HepG2 (cell line): ENCODE measurements around the gene PCCB. TPM values are rescaled to one million over a fixed set of nuclear protein-coding genes. Genes with fewer than 3 reads are reported as not detected.
A peak's percentile ranks its signal among the peaks of the same experiment; 100 is the strongest.

Source experiments
- CREM ChIP-seq, 2 experiments: sonication (generic) in 1 of 2; formaldehyde crosslinking in 1 of 2; IDR thresholded peaks; 2 replicates each; pipeline versions ENCODE4 v1.4.0 to v1.6.1; 2016 to 2020; ENCODE audit warnings: antibody characterized with exemption in 1 of 2, mild to moderate bottlenecking in 1 of 2, missing genetic modification reagents in 1 of 2
- EEA1 ChIP-seq: sonication (generic); formaldehyde crosslinking; IDR thresholded peaks from 2 replicates; pipeline ENCODE4 v1.5.1; 2020; ENCODE audit warnings: mild to moderate bottlenecking, missing genetic modification reagents, borderline replicate concordance
- HDAC1 ChIP-seq: sonication (generic); formaldehyde crosslinking; IDR thresholded peaks from 2 replicates; pipeline ENCODE4 v1.5.1; 2020; ENCODE audit warnings: mild to moderate bottlenecking, missing genetic modification reagents
- HNRNPH1 ChIP-seq: fragments of 200-400 bp; formaldehyde crosslinking; optimal IDR thresholded peaks from 2 replicates; pipeline ENCODE3; 2017; ENCODE audit warnings: mild to moderate bottlenecking, low read depth, low read length
- KAT8 ChIP-seq: IDR thresholded peaks from 2 replicates; pipeline ENCODE4 v1.6.1; 2016; ENCODE audit warnings: missing genetic modification reagents, missing compliant biosample characterization
- SAFB2 ChIP-seq: sonication (generic); formaldehyde crosslinking; IDR thresholded peaks from 2 replicates; pipeline ENCODE4 v1.5.1; 2020; ENCODE audit warnings: missing genetic modification reagents, low read depth, mild to moderate bottlenecking, borderline replicate concordance
- TP53 ChIP-seq: sonication (generic); formaldehyde crosslinking; conservative IDR thresholded peaks from 2 replicates; pipeline ENCODE4 v1.4.0; 2020; ENCODE audit warnings: missing genetic modification reagents
- ZBTB1 ChIP-seq: sonication (generic); formaldehyde crosslinking; IDR thresholded peaks from 2 replicates; pipeline ENCODE4 v1.4.0; 2020; ENCODE audit warnings: missing genetic modification reagents, borderline replicate concordance
- ZNF761 ChIP-seq: sonication (generic); formaldehyde crosslinking; conservative IDR thresholded peaks from 2 replicates; pipeline ENCODE4 v1.4.0; 2020; ENCODE audit warnings: mild to moderate bottlenecking, missing genetic modification reagents
- ZNF841 ChIP-seq: sonication (generic); formaldehyde crosslinking; IDR thresholded peaks from 2 replicates; pipeline ENCODE4 v1.8.1; 2023; ENCODE audit warnings: missing genetic modification reagents, borderline replicate concordance
- polyA plus RNA-seq, 8 experiments: library from polyadenylated mRNA; depleted of rRNA in 3 of 8; stranded (reverse) in 7 of 8; unstranded in 1 of 8; fragments of >200 nt; fragmentation: Illumina TruSeq in 4 of 8; extraction: Trizol in 4 of 8; gene quantifications; 2 replicates each; pipeline versions ENCODE4 v1.2.1 to v1.2.3, GENCODE V29; 2011 to 2016; ENCODE audit warnings: low read depth in 4 of 8, missing spikeins in 1 of 8, mixed read lengths in 1 of 8; ENCODE audit not compliant: insufficient read depth in 1 of 8
- total RNA-seq, 5 experiments: library from RNA; depleted of rRNA; stranded (reverse); fragments of >200 nt; fragmentation: Illumina TruSeq; extraction: Trizol; gene quantifications; 2 replicates each; pipeline ENCODE4 v1.2.3, GENCODE V29; 2016; ENCODE audit warnings: low read depth in 1 of 5
- TF ChIP-seq, protein P1 (sequence below): sonication (generic); formaldehyde crosslinking; conservative IDR thresholded peaks from 2 replicates; pipeline ENCODE4 v1.4.0; 2020; ENCODE audit warnings: missing genetic modification reagents
- TF ChIP-seq, protein P2 (sequence below): sonication (generic); formaldehyde crosslinking; IDR thresholded peaks from 2 replicates; pipeline ENCODE4 v1.5.1; 2020; ENCODE audit warnings: mild to moderate bottlenecking, missing genetic modification reagents, moderate library complexity
- TF ChIP-seq, protein P3 (sequence below): sonication (generic); formaldehyde crosslinking; IDR thresholded peaks from 2 replicates; pipeline ENCODE4 v1.4.0; 2020; ENCODE audit warnings: low read depth, mild to moderate bottlenecking, missing genetic modification reagents
- TF ChIP-seq, protein P4 (sequence below): sonication (generic); formaldehyde crosslinking; IDR thresholded peaks from 2 replicates; pipeline ENCODE4 v1.5.0; 2020; ENCODE audit warnings: mild to moderate bottlenecking, missing genetic modification reagents, borderline replicate concordance
- TF ChIP-seq, protein P5 (sequence below): sonication (generic); formaldehyde crosslinking; IDR thresholded peaks from 2 replicates; pipeline ENCODE4 v1.4.0; 2020; ENCODE audit warnings: mild to moderate bottlenecking, missing genetic modification reagents
- TF ChIP-seq, protein P6 (sequence below): sonication (generic); formaldehyde crosslinking; IDR thresholded peaks from 2 replicates; pipeline ENCODE4 v1.4.0; 2020; ENCODE audit warnings: missing genetic modification reagents, borderline replicate concordance

The PCCB gene
- total and polyA plus RNA-seq, 2 of the 13 experiments (the other 11 are each of a cell fraction or from before 2014, with no cell fraction given) = 84.1 to 88.7 TPM

DNA sequence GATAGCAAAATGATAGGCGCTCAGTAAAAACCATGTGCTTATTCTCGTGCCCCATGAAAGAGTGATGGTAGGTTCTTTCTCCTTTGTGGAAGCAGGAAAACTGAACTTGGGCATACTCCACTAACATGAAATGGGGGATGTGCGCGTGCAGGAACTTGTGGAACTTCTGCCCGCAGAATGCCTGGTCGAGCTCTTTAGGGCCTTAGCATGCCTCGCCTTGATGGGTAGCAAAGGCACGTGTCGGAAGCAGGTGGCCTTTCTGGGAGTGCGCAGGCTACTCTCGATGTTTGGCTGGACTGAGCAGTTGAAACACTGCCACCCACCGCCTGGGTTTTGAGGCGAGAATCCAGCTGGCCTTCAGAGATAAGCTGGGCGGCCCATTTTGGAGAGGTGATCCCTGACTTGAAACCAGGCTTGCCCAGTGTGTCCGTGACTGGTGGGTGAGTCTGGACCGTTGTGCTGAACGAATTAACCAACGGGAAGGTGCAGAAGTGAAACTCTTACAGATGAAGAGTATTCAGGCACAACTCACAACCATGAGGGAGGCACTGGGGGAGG, 842 bp downstream of the PCCB start (continued):
- TF ChIP-seq, protein P1, sequence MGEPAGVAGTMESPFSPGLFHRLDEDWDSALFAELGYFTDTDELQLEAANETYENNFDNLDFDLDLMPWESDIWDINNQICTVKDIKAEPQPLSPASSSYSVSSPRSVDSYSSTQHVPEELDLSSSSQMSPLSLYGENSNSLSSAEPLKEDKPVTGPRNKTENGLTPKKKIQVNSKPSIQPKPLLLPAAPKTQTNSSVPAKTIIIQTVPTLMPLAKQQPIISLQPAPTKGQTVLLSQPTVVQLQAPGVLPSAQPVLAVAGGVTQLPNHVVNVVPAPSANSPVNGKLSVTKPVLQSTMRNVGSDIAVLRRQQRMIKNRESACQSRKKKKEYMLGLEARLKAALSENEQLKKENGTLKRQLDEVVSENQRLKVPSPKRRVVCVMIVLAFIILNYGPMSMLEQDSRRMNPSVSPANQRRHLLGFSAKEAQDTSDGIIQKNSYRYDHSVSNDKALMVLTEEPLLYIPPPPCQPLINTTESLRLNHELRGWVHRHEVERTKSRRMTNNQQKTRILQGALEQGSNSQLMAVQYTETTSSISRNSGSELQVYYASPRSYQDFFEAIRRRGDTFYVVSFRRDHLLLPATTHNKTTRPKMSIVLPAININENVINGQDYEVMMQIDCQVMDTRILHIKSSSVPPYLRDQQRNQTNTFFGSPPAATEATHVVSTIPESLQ = 0 out of 2 replicates have a peak, but pooled peaks have one; percentile 43
- TF ChIP-seq, protein P2, sequence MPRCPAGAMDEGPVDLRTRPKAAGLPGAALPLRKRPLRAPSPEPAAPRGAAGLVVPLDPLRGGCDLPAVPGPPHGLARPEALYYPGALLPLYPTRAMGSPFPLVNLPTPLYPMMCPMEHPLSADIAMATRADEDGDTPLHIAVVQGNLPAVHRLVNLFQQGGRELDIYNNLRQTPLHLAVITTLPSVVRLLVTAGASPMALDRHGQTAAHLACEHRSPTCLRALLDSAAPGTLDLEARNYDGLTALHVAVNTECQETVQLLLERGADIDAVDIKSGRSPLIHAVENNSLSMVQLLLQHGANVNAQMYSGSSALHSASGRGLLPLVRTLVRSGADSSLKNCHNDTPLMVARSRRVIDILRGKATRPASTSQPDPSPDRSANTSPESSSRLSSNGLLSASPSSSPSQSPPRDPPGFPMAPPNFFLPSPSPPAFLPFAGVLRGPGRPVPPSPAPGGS (CRISPR knock-in tag) = no peak; the same call in none of the 2 replicates
- TF ChIP-seq ZBTB1 (CRISPR knock-in tag) (no peak), SAFB2 (peak; percentile 65; the same call in 1 of the 2 replicates), ZNF841 (CRISPR knock-in tag) (0 out of 2 replicates have a peak, but pooled peaks have one; percentile 72), CREM (IDR thresholded peaks at IDR 0.05) (no peak), CREM (CRISPR knock-in tag; IDR thresholded peaks at IDR 0.05) (no peak), KAT8 (CRISPR knock-in tag) (no peak), ZNF761 (CRISPR knock-in tag) (peak; percentile 87), HNRNPH1 (no peak), TP53 (CRISPR knock-in tag) (peak; percentile 44; the same call in 1 of the 2 replicates), EEA1 (peak; percentile 91; the same call in 1 of the 2 replicates), HDAC1 (CRISPR knock-in tag) (no peak; the same call in 1 of the 2 replicates)
- TF ChIP-seq, protein P3, sequence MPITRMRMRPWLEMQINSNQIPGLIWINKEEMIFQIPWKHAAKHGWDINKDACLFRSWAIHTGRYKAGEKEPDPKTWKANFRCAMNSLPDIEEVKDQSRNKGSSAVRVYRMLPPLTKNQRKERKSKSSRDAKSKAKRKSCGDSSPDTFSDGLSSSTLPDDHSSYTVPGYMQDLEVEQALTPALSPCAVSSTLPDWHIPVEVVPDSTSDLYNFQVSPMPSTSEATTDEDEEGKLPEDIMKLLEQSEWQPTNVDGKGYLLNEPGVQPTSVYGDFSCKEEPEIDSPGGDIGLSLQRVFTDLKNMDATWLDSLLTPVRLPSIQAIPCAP (CRISPR knock-in tag) = 0 out of 2 replicates have a peak, but pooled peaks have one; percentile 76
- TF ChIP-seq, protein P4, sequence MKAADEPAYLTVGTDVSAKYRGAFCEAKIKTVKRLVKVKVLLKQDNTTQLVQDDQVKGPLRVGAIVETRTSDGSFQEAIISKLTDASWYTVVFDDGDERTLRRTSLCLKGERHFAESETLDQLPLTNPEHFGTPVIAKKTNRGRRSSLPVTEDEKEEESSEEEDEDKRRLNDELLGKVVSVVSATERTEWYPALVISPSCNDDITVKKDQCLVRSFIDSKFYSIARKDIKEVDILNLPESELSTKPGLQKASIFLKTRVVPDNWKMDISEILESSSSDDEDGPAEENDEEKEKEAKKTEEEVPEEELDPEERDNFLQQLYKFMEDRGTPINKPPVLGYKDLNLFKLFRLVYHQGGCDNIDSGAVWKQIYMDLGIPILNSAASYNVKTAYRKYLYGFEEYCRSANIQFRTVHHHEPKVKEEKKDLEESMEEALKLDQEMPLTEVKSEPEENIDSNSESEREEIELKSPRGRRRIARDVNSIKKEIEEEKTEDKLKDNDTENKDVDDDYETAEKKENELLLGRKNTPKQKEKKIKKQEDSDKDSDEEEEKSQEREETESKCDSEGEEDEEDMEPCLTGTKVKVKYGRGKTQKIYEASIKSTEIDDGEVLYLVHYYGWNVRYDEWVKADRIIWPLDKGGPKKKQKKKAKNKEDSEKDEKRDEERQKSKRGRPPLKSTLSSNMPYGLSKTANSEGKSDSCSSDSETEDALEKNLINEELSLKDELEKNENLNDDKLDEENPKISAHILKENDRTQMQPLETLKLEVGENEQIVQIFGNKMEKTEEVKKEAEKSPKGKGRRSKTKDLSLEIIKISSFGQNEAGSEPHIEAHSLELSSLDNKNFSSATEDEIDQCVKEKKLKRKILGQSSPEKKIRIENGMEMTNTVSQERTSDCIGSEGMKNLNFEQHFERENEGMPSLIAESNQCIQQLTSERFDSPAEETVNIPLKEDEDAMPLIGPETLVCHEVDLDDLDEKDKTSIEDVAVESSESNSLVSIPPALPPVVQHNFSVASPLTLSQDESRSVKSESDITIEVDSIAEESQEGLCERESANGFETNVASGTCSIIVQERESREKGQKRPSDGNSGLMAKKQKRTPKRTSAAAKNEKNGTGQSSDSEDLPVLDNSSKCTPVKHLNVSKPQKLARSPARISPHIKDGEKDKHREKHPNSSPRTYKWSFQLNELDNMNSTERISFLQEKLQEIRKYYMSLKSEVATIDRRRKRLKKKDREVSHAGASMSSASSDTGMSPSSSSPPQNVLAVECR (CRISPR knock-in tag) = no peak
- TF ChIP-seq, protein P5, sequence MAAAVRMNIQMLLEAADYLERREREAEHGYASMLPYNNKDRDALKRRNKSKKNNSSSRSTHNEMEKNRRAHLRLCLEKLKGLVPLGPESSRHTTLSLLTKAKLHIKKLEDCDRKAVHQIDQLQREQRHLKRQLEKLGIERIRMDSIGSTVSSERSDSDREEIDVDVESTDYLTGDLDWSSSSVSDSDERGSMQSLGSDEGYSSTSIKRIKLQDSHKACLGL (CRISPR knock-in tag) = peak; percentile 94
- TF ChIP-seq, protein P6, sequence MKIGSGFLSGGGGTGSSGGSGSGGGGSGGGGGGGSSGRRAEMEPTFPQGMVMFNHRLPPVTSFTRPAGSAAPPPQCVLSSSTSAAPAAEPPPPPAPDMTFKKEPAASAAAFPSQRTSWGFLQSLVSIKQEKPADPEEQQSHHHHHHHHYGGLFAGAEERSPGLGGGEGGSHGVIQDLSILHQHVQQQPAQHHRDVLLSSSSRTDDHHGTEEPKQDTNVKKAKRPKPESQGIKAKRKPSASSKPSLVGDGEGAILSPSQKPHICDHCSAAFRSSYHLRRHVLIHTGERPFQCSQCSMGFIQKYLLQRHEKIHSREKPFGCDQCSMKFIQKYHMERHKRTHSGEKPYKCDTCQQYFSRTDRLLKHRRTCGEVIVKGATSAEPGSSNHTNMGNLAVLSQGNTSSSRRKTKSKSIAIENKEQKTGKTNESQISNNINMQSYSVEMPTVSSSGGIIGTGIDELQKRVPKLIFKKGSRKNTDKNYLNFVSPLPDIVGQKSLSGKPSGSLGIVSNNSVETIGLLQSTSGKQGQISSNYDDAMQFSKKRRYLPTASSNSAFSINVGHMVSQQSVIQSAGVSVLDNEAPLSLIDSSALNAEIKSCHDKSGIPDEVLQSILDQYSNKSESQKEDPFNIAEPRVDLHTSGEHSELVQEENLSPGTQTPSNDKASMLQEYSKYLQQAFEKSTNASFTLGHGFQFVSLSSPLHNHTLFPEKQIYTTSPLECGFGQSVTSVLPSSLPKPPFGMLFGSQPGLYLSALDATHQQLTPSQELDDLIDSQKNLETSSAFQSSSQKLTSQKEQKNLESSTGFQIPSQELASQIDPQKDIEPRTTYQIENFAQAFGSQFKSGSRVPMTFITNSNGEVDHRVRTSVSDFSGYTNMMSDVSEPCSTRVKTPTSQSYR (CRISPR knock-in tag) = no peak
